HG02759 (cell line): ENCODE data around the gene RAD9A.

Experiments
- ATAC-seq: cut with Tn5 transposase; IDR thresholded peaks from one replicate; pipeline ENCODE4 v1.9.1; 2021; ENCODE audit warnings: mild to moderate bottlenecking, moderate library complexity; ENCODE audit not compliant: unreplicated experiment

Gene RAD9A

DNA sequence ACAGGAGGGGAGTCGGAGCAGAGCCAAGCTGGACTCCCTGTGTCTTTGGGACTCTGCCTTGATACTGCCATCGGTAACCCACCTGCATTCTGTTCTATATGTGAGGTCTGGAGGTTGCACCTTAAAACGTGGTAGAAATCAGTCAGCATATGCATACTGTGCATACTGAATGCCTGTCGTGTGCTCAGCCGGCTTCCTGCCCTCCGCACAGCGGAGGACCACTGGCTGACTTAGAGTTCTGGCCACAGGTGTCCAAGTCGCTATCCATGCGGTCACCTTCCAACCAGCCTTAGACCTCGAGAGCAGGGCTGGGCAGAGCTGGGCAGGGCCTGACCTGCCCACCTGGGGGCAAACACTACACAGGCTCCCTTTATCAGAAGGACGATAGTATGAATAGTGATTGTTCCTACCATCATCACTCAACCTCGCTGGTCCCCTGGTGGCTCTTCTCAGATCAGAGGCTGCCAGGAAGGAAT lies 15.9 kb downstream of the RAD9A start:
- ATAC-seq: no peak

DNA sequence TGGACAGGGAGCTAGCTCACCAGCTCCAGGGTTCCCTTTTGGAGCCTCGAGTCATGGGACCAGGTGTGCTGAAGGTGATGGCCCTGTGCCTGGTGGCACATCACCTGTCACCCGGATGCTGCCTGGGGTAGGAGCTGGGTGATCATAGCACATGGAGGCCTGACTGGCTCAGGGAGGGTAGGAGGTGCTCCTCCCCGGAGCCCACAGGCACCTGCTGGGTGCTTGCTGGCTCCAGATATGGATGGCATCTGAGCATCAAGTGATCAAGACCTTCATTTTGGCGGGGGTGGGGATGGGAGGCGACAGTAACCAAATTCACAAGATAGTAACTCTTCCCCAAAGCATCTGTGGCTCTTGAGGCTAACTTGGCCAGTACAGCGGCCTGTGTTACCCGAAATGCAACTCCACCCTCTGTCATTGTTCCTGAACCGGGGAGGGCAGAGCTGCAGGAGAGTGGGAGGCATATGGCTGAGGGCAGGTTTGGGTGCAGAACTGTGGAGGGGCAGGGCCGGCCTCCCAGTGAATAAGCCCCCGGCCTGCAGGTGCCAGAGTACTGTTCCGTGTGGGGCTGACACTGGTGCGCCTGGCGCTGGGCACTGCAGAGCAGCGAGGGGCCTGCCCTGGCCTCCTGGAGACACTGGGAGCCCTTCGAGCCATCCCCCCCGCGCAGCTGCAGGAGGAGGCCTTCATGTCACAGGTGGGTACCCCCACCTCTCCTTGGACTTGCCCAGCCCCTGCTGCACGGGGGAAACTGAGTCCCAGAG lies 16.8 kb downstream of the RAD9A start:
- ATAC-seq: no peak

DNA sequence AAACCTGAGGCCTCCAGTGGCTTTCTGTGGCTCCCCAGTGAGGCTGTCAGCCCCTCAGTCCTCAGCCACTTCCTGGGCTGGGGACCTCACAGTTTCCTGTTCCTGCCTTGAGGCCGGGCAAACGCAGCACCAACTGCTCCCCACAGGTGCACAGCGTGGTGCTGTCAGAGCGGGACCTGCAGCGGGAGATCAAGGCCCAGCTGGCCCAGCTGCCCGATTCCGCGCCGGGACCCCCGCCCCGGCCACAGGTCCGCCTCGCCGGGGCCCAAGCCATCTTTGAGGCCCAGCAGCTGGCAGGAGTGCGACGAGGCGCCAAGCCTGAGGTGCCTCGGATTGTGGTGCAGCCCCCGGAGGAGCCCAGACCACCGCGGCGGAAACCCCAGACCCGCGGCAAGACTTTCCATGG lies 17.5 kb downstream of the RAD9A start:
- peak; percentile 68 for ATAC-seq

DNA sequence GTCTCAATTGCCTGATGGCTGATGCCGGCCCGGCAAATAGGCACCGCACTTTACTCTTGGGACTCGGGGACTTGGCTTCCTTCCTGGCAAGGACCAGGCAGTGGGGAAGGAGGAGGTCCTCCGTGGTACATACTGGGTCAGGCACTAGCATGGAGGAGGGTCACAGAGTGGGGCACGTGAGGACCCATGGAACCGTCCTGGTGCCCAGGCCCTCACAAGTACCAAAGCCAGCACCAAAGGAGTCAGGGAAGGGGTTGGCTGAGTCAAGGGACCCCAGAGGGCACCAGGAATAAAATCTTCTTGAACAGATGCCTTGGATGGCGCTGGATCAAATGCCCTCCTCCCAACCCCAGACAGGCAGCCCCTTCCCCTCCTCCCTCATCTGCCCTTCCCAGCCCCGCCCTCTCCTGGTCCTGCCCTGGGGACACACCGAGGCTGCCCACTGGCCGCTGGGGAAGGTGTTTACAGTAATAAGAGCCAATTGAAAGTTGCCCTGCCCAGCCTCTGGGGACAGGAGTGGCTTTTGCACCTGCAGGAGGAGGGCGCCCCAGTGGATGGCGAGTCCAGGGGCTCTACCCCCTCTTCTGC lies 18.1 kb downstream of the RAD9A start:
- ATAC-seq: peak; percentile 1

DNA sequence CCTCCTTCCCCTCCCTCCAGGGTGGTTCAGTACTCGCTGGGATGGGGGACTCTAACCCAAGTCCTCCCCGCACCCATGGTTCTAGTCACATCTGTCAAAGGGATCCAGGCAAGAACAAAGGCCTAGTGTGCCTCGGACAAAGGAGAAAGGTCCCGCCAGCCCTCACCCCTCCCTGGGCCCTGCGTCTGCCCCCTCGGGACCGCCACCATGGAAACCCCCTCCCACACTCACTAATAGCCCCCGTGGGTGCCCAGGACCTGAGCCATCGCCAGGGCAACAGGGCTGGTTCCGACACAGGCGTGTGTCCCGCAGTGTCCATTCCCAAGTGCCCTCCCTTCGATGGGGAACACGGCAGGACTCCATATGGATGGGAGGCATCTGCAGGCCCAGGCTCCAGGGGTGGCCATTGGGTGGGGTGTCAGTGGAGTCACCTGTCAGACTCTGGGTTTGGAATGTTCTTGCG lies 18.6 kb downstream of the RAD9A start:
- no peak for ATAC-seq

DNA sequence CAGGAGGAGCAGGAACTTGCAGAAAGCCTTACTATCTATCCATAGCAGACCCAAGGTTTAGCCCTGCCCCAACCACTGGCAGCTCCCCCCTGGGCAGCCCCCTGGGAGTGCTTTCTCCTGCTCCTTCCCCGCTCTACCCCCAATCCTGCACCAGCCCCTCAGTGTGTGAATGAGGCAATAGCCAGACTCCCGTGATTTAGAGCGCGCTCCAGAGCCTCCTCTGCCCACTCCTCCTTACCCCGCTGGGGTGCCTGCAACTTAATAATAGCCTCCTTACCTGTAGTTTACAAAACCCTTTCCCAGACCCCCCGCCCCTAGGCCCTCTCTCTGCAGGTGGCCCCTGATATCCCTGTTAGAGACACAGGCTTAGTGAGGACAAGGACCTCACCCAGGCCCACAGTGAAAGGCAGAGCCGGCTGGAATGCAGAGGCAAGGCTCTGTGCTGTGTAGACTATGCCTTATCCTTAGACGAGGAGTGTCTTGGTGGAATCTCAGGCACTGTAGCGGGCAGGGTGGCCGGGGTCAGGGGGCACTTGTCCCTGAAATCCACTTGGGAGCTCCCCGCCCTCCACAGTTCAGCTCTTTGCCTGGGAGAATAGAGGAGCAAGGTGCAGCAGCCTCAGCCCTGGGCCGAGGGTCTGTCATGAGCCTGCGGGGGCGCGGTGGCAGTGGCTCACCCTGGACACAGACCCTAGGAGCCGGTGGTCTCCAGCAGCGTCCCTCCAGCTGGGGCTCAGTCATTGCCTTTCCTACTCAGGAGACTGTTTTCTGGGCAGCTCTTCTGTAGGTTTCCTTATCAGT lies 19.4 kb downstream of the RAD9A start:
- ATAC-seq: no peak

DNA sequence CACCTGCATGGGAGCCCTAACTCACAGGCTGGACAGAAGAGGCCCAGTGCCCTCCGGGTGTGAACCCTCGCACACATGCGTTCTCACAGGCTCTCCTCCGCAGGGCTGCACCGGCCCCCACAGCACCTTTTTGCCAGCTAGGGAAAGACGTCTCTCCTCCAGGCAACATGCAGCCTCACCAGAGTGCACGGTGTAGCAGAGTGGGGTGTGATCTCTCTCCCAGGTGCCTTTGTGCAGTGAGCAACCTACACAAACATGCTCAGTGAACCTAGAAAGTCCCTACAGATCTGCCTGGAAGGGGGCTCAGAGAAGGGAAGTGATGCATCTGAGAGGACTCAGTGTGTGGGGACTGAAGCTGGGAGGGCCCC lies 20.0 kb downstream of the RAD9A start:
- ATAC-seq: no peak

DNA sequence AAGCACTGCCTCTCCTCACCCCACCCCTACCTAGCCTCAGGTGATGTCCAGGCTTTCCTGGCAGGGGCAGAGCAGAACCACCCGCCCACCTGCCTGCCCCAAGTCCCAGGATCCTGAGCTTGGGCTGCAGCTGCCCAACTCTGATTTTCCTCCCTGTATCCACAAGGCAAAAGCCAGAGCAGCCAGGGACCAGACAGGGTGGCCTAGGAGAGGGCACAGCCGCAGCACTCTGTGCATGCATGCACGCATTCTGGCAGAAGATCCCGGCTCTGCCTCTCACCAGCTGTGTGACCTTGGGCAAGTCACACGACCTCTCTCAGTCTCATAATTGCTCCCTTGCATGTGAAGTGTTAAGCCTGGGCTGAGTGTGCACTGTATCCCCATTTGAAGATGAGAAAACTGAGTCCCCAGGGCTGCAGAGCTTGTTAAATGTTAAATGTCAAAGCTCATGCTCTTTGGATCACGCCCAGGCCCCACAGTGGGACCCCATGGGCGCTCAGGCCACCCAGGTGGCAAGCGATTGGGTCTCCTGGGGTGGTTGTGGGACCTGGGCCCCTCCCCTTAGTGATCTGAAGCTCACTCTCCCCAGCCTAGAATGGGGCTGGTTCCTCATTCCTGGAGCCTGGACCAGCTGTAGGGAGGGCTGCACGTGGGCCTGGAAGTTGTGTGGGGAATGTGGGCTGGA lies 20.9 kb downstream of the RAD9A start:
- no peak for ATAC-seq

DNA sequence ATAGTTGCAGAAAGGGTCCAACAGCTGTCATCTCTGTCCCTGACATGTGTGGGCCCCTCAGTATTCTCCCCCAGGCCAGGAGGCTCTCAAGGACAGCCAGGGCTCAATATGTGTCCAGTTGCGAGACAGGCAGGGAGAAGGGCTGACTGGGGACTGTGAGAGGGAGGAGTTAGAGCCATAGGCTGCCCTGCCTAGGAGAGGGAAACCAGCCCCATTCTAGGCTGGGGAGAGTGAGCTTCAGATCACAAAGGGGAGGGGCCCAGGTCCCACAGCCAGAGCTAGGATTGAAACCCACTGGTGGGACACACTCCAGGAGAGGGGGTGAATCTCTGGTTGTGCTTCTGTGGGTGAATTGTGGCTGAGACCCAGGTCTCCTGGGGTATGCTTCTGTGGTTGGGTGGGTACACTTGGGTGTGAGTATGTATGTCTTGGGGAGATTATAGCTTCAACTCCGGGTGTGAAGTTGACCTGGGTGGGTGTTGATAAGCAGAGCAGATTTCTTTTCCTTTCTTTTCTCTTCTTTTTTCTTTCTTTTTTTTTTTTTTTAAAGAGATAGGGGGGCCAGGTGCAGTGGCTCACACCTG lies 21.6 kb downstream of the RAD9A start:
- no peak for ATAC-seq

DNA sequence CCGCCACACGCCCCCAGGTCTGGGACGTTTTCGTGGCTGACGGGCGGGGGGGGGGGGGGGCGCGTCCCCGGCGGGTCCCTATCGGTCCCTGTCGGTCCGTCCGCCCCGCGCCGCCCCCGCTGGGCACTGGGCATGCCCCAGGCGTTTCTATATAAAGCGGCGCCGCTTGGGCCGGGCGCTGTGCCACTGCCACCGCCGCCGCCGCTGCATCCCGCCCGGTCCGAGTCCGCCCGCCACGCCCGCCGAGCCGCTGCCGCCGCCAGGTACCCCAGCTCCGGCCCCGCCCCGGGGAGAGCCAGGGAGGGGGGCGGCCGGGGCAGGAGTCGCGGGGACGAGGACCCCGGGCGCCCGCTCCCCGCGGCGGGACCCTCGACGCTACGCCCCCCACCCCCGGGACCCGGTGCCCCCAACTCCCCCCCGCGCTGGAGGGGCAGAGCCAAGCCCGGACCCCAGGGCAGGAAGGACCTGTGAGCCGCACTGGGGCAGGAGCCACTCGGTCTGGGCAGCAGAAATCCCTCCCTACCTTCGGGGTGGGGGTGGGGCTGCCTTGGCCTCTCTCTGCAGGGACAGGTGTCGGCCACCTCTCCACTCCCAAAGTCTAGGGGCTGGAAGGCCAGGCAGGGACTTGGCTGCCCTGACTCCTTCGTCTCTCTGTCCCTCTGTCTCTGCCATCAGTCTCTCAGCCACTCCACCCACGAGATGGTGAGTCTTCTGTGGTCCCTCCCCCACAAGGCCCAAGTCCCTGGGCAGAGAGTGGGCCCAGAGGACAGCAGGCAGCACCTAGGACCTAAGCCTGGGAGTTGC lies 23.9 kb downstream of the RAD9A start, which contains the start of gene CARNS1:
Gene CARNS1 (plus strand): TSS at position 178 of the 804 bp plus-strand sequence. CDS start 522 bp downstream, at position 700.
- no peak for ATAC-seq

DNA sequence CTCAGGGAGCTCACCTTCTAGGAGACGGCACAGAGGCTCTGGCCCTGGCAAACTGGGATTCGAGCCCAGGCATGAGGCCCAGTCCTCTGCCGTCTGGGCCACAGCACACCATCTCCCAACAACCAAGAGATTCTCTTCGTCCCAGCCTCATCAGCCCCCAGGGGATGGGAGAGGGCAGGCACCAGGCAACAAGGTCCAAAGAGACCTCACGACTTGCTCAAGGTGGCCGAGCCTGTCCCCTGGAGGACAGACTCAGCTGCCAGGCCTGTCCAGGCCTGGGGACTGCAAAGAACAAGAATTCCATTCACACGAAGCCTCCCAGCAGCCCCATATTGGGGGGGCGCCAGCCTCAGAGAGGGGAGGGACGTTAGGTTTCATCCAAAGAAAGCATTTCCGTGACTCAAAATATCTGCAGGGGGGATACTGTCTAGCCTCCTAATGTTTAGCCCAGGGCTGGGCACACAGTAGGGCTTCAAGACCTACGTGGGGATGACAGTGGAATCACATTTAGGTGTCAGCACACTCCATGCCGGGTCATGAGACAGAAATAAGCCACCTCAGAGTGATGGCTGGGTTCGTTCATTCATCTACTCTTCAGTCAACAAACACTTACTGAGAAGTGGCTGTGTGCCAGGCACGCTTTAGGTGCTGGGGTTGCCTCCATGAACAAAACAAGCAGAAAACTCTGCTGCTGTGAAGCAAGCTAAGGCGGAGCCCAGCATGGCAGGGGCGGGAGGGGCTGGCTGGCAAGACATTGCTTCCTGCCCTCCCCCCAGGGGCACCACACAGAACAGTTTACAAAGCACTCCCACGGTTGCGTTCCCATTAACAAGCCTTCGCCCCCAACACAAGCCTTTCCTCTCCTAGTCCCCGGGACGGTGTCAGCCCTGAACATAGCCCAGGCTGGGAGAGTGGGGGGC lies 24.9 kb downstream of the RAD9A start:
- no peak for ATAC-seq

DNA sequence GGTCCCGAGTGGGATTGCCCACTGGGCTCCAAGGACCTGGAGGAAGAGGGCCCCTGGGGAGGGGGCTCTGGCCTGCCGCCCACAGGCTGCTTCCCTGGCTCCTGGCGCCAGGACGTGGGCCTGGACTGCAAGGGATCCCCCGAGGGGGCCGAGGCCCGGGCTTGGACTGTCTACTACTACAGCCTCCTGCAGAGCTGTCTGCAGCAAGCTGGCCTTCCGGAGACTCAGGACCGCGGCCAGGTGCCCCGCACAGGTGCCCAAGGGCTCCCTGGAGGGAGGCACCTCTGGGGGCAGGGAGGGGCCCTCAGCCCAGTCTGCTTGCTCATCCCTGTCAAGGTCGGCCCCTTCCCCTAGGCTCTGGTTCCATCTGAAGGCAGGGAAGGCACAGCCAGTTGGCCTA lies 25.6 kb downstream of the RAD9A start:
- ATAC-seq: no peak

DNA sequence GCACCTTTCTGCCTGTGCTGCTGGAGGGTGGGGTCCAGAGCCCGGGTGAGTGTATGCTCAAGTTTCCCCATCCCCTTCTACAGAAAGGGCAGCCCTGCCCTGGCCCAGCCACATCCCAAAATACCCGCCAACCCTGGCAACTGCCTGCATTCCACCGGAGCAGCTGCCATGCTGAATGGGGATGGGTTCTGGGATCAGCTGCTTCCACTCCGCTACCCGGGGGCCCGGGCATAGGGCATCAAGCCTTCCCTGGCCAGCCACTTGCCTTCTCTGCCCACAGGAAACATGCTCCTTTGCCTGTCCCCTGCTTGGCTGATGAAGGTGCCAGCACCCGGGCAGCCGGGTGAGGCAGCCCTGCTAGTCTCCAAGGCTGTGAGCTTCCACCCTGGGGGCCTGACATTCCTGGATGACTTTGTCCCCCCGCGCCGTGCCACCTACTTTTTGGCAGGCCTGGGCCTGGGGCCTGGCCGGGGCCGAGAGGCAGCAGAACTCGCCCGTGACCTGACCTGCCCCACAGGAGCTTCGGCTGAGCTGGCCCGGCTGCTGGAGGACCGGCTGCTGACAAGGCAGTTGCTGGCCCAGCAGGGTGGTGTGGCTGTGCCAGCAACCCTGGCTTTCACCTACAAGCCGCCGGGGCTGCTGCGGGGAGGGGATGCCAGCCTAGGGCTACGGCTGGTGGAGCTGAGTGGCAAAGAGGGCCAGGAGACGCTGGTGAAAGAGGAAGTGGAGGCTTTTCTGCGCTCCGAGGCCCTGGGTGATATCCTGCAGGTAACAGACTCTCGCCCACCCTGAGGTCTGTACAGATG lies 26.9 kb downstream of the RAD9A start:
- ATAC-seq: no peak

DNA sequence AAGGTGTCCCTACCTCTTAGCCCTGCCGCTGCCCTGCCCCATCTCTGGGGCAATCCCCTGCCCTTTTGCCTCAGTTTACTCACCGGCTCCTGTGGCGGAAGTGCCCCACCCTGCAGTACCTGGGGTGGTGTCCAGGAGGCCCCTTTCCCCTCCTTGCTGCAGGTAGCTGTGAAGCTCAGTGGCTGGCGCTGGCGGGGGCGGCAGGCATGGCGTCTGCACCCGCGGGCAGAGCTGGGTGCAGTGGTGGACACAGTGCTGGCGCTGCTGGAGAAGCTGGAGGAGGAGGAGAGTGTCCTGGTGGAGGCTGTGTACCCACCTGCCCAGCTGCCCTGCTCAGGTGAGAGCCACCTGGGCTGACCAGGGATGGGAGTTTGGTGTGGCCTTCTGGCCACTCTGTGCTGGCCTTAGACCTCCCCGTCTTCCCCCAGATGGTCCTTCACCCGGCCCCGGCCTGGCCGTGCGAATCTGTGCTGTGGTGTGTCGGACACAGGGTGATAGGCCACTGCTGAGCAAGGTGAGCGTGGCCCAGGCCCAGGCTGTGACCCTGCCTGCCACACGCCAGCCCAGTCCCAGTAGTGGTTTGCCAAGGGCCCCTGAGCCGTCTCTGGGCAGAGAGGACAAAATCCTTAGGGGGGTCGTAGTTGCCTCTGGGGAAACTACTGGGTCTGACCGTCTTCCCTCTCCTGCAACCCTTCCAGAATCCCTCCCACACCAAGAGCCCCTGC lies 27.7 kb downstream of the RAD9A start:
- ATAC-seq: no peak

DNA sequence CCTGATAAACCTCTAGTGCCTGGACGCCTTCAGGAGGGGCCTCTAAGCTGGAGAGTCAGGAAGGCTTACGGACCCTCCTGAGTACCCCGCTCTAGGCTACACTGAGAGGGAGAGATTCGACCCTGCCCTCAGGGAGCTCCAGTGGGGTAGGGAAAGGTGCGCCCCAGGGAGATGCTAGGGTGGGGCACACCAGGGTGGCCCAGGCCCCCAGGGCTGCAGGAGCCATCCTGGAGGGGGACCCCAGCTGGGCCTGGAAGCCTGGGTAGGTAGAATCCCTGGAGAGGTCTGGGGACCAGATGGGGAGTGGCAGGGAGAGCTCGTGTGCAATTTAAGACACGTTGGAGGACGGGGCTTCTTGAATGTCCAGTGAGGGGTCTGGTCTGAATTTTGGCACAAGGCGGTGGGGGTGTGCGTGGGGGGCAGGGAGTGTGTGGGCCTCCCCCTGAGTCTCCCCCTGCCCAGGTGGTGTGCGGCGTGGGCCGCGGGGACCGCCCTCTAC lies 28.4 kb downstream of the RAD9A start:
- no peak for ATAC-seq

DNA sequence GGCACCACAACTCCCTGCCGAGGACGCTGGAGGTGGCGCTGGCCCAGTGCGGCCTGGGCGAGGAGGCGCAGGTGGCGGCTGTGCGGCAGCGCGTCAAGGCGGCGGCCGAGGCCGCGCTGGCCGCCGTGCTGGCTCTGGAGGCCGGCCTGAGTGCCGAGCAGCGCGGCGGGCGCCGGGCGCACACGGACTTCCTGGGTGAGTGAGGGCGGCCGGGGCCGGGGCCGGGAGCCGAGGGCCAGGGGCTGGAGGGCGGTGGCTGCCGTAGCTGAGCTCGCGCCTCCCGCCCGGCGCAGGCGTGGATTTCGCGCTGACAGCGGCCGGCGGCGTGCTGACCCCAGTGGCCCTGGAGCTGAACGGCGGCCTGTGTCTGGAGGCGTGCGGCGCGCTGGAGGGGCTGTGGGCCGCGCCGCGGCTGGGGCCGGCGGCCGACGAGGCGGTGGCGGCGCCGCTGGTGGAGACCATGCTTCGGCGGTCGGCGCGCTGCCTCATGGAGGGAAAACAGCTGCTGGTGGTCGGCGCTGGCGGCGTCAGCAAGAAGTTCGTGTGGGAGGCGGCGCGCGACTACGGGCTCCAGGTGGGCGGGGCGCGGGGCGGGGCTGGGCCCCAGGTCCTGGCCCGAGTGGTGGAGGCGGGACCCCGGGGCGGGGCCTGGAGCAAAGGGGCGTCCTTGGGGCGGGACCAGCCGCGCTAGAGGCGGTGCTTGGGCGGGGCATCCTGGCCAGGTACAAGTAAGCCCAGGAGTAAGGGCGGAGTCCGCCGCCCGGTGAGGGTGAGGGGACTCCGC lies 29.1 kb downstream of the RAD9A start:
- peak; percentile 87 for ATAC-seq
